CD4-positive, alpha-beta T cell (primary cell): ENCODE measurements around the gene SP2. TPM values are rescaled to one million over a fixed set of nuclear protein-coding genes. Genes with fewer than 3 reads are reported as not detected.

Experiments
- ATAC-seq: fragments of 200-7000 bp; cut with Tn5 transposase; one replicate; pipeline ENCODE4 v1.10.0; 2022; ENCODE audit warnings: mild to moderate bottlenecking; ENCODE audit not compliant: poor library complexity
- CTCF ChIA-PET: fragments of 350-600 bp; sonication (Branson Sonifier 250); formaldehyde crosslinking; loops from one replicate; lab custom pipeline; 2021; ENCODE audit warnings: antibody characterized with exemption, inconsistent platforms; lab: Charles Lee
- POLR2A ChIA-PET: fragments of 350-600 bp; sonication (Branson Sonifier 250); formaldehyde crosslinking; loops from one replicate; lab custom pipeline; 2021; ENCODE audit warnings: antibody characterized with exemption, inconsistent platforms; lab: Charles Lee
- DNase-seq, 14 experiments: peaks; one replicate each; pipeline ENCODE4 v3.0.0-alpha.2; 2013 to 2020; ENCODE audit warnings: mixed read lengths in 2 of 14
- H3K27ac ChIP-seq, 2 donors: one replicate each; pipeline versions ENCODE4 v1.5.1 to v1.7.0; 2013; ENCODE audit warnings: low read length in 2 of 2, low read depth in 1 of 2, mild to moderate bottlenecking in 1 of 2
- H3K27me3 ChIP-seq, 2 experiments: 1 replicate in 1 of 2; 2 replicates in 1 of 2; pipeline versions ENCODE4 v1.6.1 to v1.7.0; 2013; ENCODE audit warnings: low read length in 2 of 2, control low read depth in 1 of 2, mild to moderate bottlenecking in 1 of 2, moderate library complexity in 1 of 2; ENCODE audit not compliant: insufficient read depth in 2 of 2, control insufficient read depth in 1 of 2
- H3K36me3 ChIP-seq: one replicate; pipeline ENCODE4 v1.6.1; 2013; ENCODE audit warnings: low read length, control low read depth; ENCODE audit not compliant: insufficient read depth
- H3K4me1 ChIP-seq: one replicate; pipeline ENCODE4 v1.6.1; 2013; ENCODE audit warnings: low read length, control low read depth; ENCODE audit not compliant: insufficient read depth
- H3K4me3 ChIP-seq: one replicate; pipeline ENCODE4 v1.5.1; 2013; ENCODE audit warnings: mild to moderate bottlenecking, low read length, moderate library complexity
- H3K9me3 ChIP-seq, 2 experiments: 1 replicate in 1 of 2; 2 replicates in 1 of 2; pipeline versions ENCODE4 v1.6.1 to v1.7.0; 2013; ENCODE audit warnings: low read length in 2 of 2, mild to moderate bottlenecking in 2 of 2, control low read depth in 1 of 2, moderate library complexity in 1 of 2; ENCODE audit not compliant: control insufficient read depth in 1 of 2, insufficient read depth in 1 of 2
- H3K27ac Mint-ChIP-seq: one replicate; pipeline ENCODE4 v1.8.0; 2020; ENCODE audit warnings: mixed read lengths
- H3K27me3 Mint-ChIP-seq: one replicate; pipeline ENCODE4 v1.8.0; 2021; ENCODE audit warnings: mixed read lengths
- H3K36me3 Mint-ChIP-seq: one replicate; pipeline ENCODE4 v1.8.0; 2021; ENCODE audit warnings: low read depth, mixed read lengths
- H3K4me1 Mint-ChIP-seq: one replicate; pipeline ENCODE4 v1.8.0; 2021; ENCODE audit warnings: low read depth, mixed read lengths
- H3K4me3 Mint-ChIP-seq: one replicate; pipeline ENCODE4 v1.8.0; 2020; ENCODE audit warnings: mild to moderate bottlenecking, mixed read lengths
- H3K9me3 Mint-ChIP-seq: one replicate; pipeline ENCODE4 v1.8.0; 2020; ENCODE audit warnings: mixed read lengths
- intact Hi-C, 2 experiments: fragments of 100-400 bp; cut with DNase I in 1 of 2; cut with micrococcal nuclease in 1 of 2; formaldehyde crosslinking; loops; one replicate each; pipeline versions ENCODE4 v1.15.1 to v1.9.0; 2023 to 2025; cut with DNase I, micrococcal nuclease
- total RNA-seq, 174 experiments: library from RNA in 2 of 174; stranded (reverse) in 2 of 174; gene quantifications; one replicate each; pipeline ENCODE4 v1.2.3 and lab custom pipeline; 2021 to 2026
- TF ChIP-seq, protein P1 (sequence below): fragments of 200-600 bp; IDR thresholded peaks from one replicate; pipeline ENCODE4 v1.8.0; 2022; ENCODE audit warnings: antibody characterized with exemption, mild to moderate bottlenecking

Gene SP2
- total RNA-seq, 2 experiments from 2014 or later = 19.9 to 21.5 TPM

GRCh38 chr17:47945529-47946508 lies 49.8 kb downstream of the SP2 start:
- no peaks in the 10 kb centered on the region for H3K27me3 Mint-ChIP-seq
- ATAC-seq = no peak
- intact Hi-C loops = no loop called here
- H3K27me3 ChIP-seq = no peaks in the 10 kb centered on the region
- TF ChIP-seq, protein P1, sequence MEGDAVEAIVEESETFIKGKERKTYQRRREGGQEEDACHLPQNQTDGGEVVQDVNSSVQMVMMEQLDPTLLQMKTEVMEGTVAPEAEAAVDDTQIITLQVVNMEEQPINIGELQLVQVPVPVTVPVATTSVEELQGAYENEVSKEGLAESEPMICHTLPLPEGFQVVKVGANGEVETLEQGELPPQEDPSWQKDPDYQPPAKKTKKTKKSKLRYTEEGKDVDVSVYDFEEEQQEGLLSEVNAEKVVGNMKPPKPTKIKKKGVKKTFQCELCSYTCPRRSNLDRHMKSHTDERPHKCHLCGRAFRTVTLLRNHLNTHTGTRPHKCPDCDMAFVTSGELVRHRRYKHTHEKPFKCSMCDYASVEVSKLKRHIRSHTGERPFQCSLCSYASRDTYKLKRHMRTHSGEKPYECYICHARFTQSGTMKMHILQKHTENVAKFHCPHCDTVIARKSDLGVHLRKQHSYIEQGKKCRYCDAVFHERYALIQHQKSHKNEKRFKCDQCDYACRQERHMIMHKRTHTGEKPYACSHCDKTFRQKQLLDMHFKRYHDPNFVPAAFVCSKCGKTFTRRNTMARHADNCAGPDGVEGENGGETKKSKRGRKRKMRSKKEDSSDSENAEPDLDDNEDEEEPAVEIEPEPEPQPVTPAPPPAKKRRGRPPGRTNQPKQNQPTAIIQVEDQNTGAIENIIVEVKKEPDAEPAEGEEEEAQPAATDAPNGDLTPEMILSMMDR = no peak
- POLR2A ChIA-PET = interaction anchor here (0.6 to 1.6 kb wide), 4 partner anchors 25 to 115 kb away, joined by 3 to 5 read pairs (median 4); partner anchors contain the start of genes CDK5RAP3, LRRC46, MRPL10 and SCRN2
- peak in 1 of 14 experiments; percentile 35 for DNase-seq
- no peaks in the 10 kb centered on the region for H3K9me3 Mint-ChIP-seq
- peak overlapping the region; percentile 23 for H3K4me3 Mint-ChIP-seq
- peak overlapping the region; percentile 61 for H3K27ac Mint-ChIP-seq
- CTCF ChIA-PET = interaction anchor here (0.7 to 6.2 kb wide), 5 partner anchors 25 to 135 kb away, joined by 3 to 70 read pairs (median 4); partner anchors contain the start of genes CDK5RAP3, LRRC46 and MRPL10
- H3K36me3 ChIP-seq = peaks cover 34% of the 10 kb centered on the region
- H3K9me3 ChIP-seq = no peaks in the 10 kb centered on the region
- H3K36me3 Mint-ChIP-seq = peaks cover 35% of the 10 kb centered on the region
- H3K4me1 Mint-ChIP-seq = peaks cover 65% of the 10 kb centered on the region
- H3K4me1 ChIP-seq = peaks cover 70% of the 10 kb centered on the region
- H3K27ac ChIP-seq = peak overlapping the region; percentile 34 to 38
- peak overlapping the region; percentile 9 for H3K4me3 ChIP-seq

DNA sequence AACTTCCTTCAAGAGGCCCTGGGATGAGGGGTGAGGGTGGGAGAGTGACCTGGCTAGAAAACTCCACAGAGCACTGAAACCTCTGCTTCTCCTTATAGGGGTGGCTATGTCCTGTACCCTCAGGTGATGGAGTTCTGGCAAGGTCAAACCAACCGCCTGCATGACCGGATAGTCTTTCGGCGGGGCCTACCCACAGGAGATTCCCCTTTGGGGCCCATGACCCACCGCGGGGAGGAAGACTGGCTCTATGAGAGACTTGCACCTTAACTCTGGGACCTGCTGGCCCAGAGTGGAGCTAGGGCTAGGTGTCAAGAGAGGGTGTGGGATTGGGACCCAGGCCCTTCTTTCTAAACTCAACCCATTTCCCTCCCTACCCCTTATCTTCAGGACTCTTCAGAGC lies 50.5 kb downstream of the SP2 start:
- no peak overlapping the region for H3K4me3 ChIP-seq
- Mint-ChIP-seq H3K9me3 (no peaks in the 10 kb centered on the region), H3K36me3 (peaks cover 35% of the 10 kb centered on the region), H3K27ac (peak overlapping the region; percentile 61), H3K27me3 (no peaks in the 10 kb centered on the region), H3K4me1 (peaks cover 59% of the 10 kb centered on the region), H3K4me3 (peak overlapping the region; percentile 64)
- ATAC-seq (no peak), DNase-seq (no peak)
- peaks cover 66% of the 10 kb centered on the region for H3K4me1 ChIP-seq
- peak overlapping the region in 1 of 2 donors; percentile 38 for H3K27ac ChIP-seq
- intact Hi-C loops = no loop called here
- TF ChIP-seq, protein P1 = no peak
- no peaks in the 10 kb centered on the region for H3K9me3 ChIP-seq
- H3K36me3 ChIP-seq = peaks cover 34% of the 10 kb centered on the region
- ChIA-PET CTCF (interaction anchor here (1.1 to 6.2 kb wide), 5 partner anchors 10 to 134 kb away, joined by 3 to 70 read pairs (median 3); partner anchors contain the start of genes CDK5RAP3, LRRC46 and MRPL10), POLR2A (interaction anchor here (0.8 to 1.9 kb wide), 2 partner anchors 24 to 51 kb away, joined by 5 to 7 read pairs; partner anchors contain the start of genes CDK5RAP3 and SP2)
- H3K27me3 ChIP-seq = no peaks in the 10 kb centered on the region

- Mint-ChIP-seq H3K27ac (peak overlapping the region; percentile 61), H3K27me3 (no peaks in the 10 kb centered on the region), H3K4me1 (peaks cover 57% of the 10 kb centered on the region), H3K36me3 (peaks cover 34% of the 10 kb centered on the region), H3K9me3 (no peaks in the 10 kb centered on the region), H3K4me3 (peak overlapping the region; percentile 64)
- no peak overlapping the region for H3K27ac ChIP-seq
- H3K36me3 ChIP-seq = peaks cover 34% of the 10 kb centered on the region
- peaks cover 62% of the 10 kb centered on the region for H3K4me1 ChIP-seq
- ChIA-PET POLR2A (interaction anchor here (0.8 to 1.9 kb wide), 2 partner anchors 23 to 51 kb away, joined by 5 to 7 read pairs; partner anchors contain the start of genes CDK5RAP3 and SP2), CTCF (interaction anchor here (0.7 to 6.2 kb wide), 8 partner anchors 8 to 445 kb away, joined by 3 to 70 read pairs (median 4); partner anchors contain the start of genes CDK5RAP3, LRRC46 and MRPL10)
- DNase-seq = peak; percentile 50 to 86 (median 64)
- intact Hi-C loops = no loop called here
- no peaks in the 10 kb centered on the region for H3K27me3 ChIP-seq
- no peaks in the 10 kb centered on the region for H3K9me3 ChIP-seq
- TF ChIP-seq, protein P1 = peak; percentile 85
- peak; percentile 79 for ATAC-seq
- no peak overlapping the region for H3K4me3 ChIP-seq
Observed at GRCh38 chr17:47946929-47947397, 50.9 kb downstream of the SP2 start.
